GM12891 (cell line): ENCODE measurements around the gene TSEN34.

Experiments
- POLR2A ChIP-seq: IDR thresholded peaks from 2 replicates; pipeline ENCODE4 v1.6.1; 2011; ENCODE audit warnings: low read depth, low read length, control low read depth
- POLR2AphosphoS5 ChIP-seq: IDR thresholded peaks from 2 replicates; pipeline ENCODE4 v1.6.1; 2011; ENCODE audit warnings: low read depth, low read length, control low read depth
- POU2F2 ChIP-seq: IDR thresholded peaks from 2 replicates; pipeline ENCODE4 v1.6.1; 2011; ENCODE audit warnings: low read depth, mild to moderate bottlenecking, control low read depth, low read length, moderate library complexity
- SPI1 ChIP-seq: IDR thresholded peaks from 2 replicates; pipeline ENCODE4 v1.6.1; 2011; ENCODE audit warnings: low read depth, low read length, control low read depth
- TAF1 ChIP-seq: IDR thresholded peaks from 2 replicates; pipeline ENCODE4 v1.6.1; 2011; ENCODE audit warnings: low read depth, low read length, control low read depth

- TF ChIP-seq TAF1, result no peak
- TF ChIP-seq POLR2A, result no peak
- no peak for TF ChIP-seq POLR2AphosphoS5
- TF ChIP-seq POU2F2, result no peak
- TF ChIP-seq SPI1, result no peak
Observed at GRCh38 chr19:54179262-54179852, 11.8 kb upstream of the TSEN34 start.
